Activated CD8-positive, alpha-beta memory T cell treated with anti-CD3 and anti-CD28 coated beads for 4 hours (primary cell): Measurements from ENCODE around the gene THPO.

Experiments used
- DNase-seq, 2 donors: peaks; one replicate each; pipeline ENCODE4 v3.0.0-alpha.2; 2020; ENCODE audit warnings: low read depth in 2 of 2

Gene THPO

GRCh38 chr3:184362668-184363546 lies 15.1 kb downstream of the THPO start:
- DNase-seq = peak; percentile 94

GRCh38 chr3:184361932-184362667 lies 15.9 kb downstream of the THPO start:
- DNase-seq = no peak

- DNase-seq = no peak
These were observed 16.5 kb downstream of the THPO start, which contains the start of the genes CLCN2 and POLR2H for GRCh38 chr3:184361532-184361931. Gene CLCN2 (minus strand): TSS chr3:184361605. CDS start chr3:184361479, 126 bp downstream. Gene POLR2H (plus strand): TSS chr3:184361710. CDS start chr3:184363493, 1,783 bp downstream.

- no peak for DNase-seq
These were observed 17.0 kb downstream of the THPO start for GRCh38 chr3:184360929-184361531.

GRCh38 chr3:184360070-184360928 lies 17.7 kb downstream of the THPO start:
- no peak for DNase-seq

- DNase-seq = no peak
These were observed 18.4 kb downstream of the THPO start for GRCh38 chr3:184359610-184360009.

GRCh38 chr3:184358921-184359350 lies 19.1 kb downstream of the THPO start:
- DNase-seq = no peak

- no peak for DNase-seq
These were observed 19.8 kb downstream of the THPO start for GRCh38 chr3:184358124-184358767.

- DNase-seq = no peak
These were observed 20.5 kb downstream of the THPO start for GRCh38 chr3:184357248-184358123.

GRCh38 chr3:184355261-184356040 lies 22.6 kb downstream of the THPO start:
- no peak for DNase-seq

GRCh38 chr3:184354754-184355153 lies 23.3 kb downstream of the THPO start:
- no peak for DNase-seq

- peak in 1 of 2 donors; percentile 21 for DNase-seq
These were observed 23.8 kb downstream of the THPO start for GRCh38 chr3:184354121-184354728.

- DNase-seq = no peak
These were observed 24.5 kb downstream of the THPO start for GRCh38 chr3:184353546-184353941.

GRCh38 chr3:184352897-184353545 lies 25.0 kb downstream of the THPO start:
- DNase-seq = no peak

GRCh38 chr3:184352149-184352785 lies 25.7 kb downstream of the THPO start:
- DNase-seq = no peak

- DNase-seq = no peak
These were observed 26.4 kb downstream of the THPO start for GRCh38 chr3:184351511-184352148.

- no peak for DNase-seq
These were observed 27.4 kb downstream of the THPO start for GRCh38 chr3:184350618-184351017.
